Left lobe of liver (tissue), 2 donors: ENCODE results near the gene OR6S1. TPM values are rescaled to one million over a fixed set of nuclear protein-coding genes. Genes with fewer than 3 reads are reported as not detected.
"Not testable (repeated sequence)": the region's sequence is repeated elsewhere in the genome, so short reads cannot be mapped to it uniquely, and the experiment has no call there.

ENCODE experiments used
- ATAC-seq: fragments of 200-7000 bp; cut with Tn5 transposase; one replicate; pipeline ENCODE4 v1.9.1; 2020; ENCODE audit warnings: mild to moderate bottlenecking, moderate library complexity
- DNase-seq: peaks from one replicate; pipeline ENCODE4 v3.0.0-alpha.2; 2020; ENCODE audit warnings: low spot score
- total RNA-seq: library from RNA; stranded (reverse); gene quantifications from one replicate; pipeline ENCODE4 v1.2.1, GENCODE V29; 2021
- donor health status: DM: no; HTN: no; CAD: no; lungs with moderate emphysema.
- donor health status: DM: no; HTN: yes; CAD: no.

The OR6S1 gene
- total RNA-seq, 1 donor from 2014 or later: not detected

GRCh38 chr14:20613094-20614037, 28.1 kb downstream of the OR6S1 start:
- ATAC-seq (peak; percentile 75), DNase-seq (peak; percentile 83)

DNA sequence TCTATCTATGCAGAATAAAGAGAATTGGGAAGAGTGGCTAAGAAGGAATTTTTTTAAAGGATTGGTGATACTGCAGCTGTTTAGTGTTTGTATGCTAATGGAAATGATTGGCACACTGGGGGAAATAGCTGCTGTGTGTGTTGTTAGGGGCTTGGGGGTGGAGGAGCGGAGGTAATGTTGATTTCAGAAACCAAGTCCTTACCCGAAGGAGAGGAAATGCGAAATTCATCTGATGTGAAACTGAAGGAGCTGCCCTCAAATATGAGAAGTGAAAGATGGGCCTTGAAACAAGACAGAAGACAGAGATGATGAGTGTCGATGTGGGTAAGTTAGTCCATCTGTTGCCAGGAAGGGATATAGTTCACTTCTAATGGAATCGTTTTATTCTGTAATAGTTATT, 29.1 kb downstream of the OR6S1 start:
- DNase-seq (no peak), ATAC-seq (no peak)

DNA sequence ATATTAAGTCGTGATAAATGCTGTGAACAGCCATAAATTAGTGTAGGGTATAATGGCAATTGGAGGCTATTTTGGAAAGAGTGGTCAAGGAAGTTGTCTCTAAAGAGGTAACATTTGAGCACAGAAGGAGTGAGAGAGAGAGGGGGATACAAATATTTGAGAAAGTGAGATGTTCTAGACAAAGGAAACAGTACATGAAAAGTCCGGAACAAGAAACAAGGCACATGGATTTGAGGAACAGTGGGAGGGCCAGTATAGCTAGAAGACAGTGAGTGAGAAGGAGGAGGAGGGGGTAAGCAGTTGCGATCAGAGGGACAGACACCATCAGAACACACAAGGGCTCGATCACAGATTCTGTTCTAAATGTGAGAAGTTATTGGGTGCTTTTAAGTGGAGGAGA, 30.2 kb downstream of the OR6S1 start:
- ATAC-seq (no peak), DNase-seq (no peak)

GRCh38 chr14:20610002-20610765, 31.3 kb downstream of the OR6S1 start:
- peak; percentile 88 for DNase-seq
- peak; percentile 57 for ATAC-seq

GRCh38 chr14:20609215-20610001, 32.1 kb downstream of the OR6S1 start:
- ATAC-seq: peak; percentile 68
- DNase-seq: peak; percentile 73

DNA sequence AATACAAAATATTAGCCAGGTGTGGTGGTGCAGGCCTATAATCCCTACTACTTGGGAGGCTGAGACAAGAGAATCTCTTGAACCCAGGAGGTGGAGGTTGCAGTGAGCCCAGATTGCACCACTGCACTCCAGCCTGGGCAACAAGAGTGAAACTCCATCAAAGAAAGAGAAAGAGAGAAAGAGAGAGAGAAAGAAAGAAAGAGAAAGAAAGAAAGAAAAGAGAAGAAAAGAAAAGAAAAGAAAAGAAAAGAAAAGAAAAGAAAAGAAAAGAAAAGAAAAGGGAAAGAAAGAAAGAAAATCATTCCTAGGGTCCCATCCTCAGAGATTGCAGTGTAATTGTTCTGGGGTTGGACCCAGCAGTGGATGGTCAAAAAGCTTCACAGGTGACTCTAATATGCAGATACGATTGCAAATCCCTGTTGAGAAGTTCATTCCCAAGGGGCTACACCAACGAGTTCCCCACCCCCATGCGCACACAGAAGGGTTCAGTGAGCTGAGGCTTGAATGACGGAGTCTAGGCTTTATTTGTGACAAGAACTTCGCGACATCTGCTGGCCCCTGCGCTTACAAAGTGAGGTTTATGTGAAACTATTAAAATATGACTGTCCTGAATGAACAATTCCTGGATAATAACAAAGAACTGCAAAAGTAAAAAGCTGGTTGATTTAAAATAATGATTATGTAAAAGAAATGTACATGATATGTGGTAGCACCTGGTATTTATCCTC, 32.9 kb downstream of the OR6S1 start:
- DNase-seq: no peak
- no peak for ATAC-seq

DNA sequence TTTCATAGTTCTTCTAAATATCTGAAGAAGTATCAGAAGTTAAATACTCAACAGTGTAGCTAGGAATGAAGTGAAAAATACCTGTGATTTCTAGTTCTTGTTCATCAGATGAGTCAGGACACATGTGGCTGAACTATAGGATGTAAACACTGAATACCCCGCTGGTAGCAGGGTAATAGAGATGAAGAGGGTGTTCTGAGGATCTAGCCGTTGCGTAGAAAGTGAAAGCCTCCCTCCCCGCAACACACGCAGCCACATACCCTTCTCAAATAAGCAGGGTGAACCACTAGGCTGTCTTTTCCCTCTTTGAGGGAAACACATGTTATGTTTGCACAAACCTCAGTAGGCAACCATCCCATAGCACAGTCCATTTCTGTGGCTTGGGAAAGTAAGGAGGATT, 33.9 kb downstream of the OR6S1 start:
- DNase-seq: no peak

DNA sequence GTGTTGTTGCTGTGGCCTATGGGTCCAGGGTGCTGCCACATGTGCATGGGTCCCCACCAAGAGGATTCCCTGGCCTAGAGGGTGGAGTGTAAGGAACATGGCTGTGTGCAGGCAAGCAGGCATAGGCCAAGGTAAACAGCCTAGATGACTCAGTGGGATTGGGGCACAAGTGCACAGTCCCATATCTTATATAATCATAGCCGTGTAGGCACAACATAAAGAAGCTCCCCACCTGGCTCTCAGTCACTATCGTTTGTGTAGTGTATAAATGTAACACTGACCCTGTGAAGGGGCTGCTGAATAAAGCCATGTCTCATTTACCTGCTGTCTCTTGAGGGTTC, 34.6 kb downstream of the OR6S1 start:
- no peak for ATAC-seq
- no peak for DNase-seq

More for the DNA sequence above, 33.9 kb downstream of the OR6S1 start:
- no peak for ATAC-seq

DNA sequence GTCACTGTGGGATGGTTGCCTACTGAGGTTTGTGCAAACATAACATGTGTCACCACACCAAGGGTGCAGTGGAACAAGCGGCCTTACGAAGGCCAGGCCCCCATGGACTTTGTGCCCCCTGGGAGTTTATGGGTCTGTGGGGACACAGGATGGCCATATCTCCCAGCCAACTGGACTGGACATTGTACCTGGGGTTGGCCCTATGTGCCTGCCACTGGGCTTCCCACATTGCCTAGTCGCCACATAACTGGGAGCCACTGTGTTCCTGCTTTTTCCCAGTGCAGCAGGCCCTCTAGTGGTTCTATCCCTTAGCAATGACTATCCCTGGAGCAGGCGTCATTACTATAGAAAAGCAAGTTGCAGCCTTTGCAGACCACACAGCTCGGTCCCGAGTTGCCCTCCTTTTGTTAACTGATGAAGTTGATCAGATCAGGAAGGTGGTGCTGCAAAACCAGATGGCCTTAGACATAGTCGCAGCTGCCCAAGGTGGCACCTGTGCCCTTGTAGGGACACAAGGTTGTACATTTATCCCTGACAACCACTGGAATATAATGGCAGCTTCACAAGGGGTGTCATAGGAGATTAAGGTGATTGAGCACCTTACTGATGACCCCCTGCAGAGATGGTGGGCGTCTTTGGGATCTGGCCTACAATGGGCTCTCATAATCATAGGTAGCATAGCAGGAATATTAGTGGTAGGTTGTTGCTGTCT, 35.1 kb downstream of the OR6S1 start:
- DNase-seq (peak; percentile 95), ATAC-seq (peak; percentile 84)

DNA sequence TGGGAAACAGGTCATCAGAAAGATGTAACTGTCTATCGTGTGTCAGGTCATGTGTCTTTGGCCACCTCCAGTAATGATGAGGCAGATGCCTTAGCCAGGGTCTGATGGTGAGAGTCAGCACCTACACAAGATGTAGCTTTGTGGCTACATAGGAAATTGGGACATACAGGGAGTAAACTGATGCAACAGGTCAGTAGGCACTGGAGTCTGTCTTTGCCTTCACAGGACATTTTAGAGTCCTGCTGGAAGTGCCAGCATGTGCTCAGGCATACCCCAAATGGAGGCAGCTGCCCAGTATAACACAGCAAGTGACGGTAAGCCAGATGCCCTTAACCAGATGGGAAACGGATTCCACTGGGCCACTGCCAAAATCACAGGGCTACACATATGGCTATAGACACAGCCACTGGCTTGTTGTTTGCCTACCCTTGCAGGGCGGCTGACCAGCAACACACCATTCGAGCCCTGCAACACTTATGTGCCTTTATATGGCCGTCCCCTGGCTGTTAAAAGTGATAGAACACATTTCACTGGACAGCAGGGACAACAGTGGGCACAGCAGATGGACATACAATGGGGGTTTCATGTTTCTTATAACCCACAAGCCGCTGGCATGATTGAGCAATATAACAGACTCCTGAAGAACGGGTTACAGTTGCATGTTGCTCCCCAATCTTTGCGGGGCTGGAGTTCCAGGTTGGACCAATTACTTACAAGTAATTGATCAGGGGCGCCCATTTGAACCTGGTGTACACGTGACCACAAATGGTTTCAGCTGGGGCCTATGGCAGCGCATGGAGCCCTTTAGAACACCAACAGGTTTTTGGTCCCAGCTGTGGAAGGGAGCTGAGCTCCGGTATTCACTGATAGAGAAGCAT, 37.4 kb downstream of the OR6S1 start:
- DNase-seq (no peak), ATAC-seq (no peak)

- peak; percentile 82 for DNase-seq
Observed at GRCh38 chr14:20602583-20602982, 38.9 kb downstream of the OR6S1 start.

DNA sequence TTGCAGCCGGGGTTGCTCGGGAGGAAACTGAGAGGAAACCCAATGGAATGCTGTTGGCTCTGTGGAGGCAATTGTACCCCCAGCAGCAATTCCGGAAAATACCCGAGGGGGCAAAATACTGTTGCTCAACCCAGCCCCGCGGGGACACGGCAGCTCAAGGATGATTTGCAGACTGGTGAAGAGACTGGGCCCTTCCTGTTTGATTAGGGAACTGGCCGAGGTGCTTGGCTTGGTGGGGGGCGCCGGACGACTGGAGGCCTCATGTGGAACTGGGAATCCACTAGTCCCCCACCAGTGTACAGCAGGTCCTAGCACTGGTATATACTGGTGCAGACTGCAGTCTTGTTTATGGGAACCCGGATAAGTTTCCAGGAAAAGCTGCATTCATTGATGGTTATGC, 40.0 kb downstream of the OR6S1 start:
- ATAC-seq: no peak
- DNase-seq: no peak

More at GRCh38 chr14:20602583-20602982, 38.9 kb downstream of the OR6S1 start:
- ATAC-seq: peak; percentile 56

- DNase-seq (no peak), ATAC-seq (no peak)
Observed at GRCh38 chr14:20597108-20597507, 44.4 kb downstream of the OR6S1 start.

DNA sequence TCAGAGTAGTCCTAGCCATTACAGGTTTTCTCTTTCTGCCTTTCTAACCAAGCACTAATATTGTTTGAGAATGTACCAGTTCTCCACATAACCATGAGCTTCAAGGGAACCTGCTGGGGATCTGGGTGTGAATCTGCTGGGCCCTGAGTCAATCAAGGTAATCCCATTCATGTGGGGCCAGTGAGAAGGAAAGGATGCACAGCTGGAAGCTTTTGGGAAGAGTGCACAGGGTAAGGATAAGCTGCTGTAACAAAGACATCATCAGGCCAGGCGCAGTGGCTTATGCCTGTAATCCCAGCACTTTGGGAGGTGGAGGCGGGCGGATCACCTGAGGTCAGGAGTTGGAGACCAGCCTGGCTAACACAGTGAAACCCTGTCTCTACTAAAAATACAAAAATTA, 45.8 kb downstream of the OR6S1 start:
- DNase-seq, ATAC-seq: not testable (repeated sequence)

DNA sequence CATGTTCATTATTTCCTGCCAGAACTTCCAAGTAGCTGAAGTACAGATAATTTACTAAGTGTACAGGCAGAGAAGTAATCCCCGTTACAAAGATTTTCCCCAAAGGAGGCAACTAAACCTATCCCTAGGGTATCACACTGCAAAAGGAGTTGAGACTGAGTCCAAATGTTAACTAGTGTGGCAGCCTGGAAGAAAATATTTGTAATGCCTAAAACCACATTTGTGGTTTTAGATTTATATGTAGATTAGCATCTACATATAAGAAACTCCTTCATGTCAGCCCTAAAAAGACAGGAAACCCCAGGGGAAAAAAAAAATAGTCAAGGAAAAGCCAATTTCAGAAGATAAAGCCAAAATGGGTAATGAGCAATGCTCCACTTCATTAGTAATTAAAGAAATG, 48.9 kb downstream of the OR6S1 start:
- ATAC-seq: no peak
- DNase-seq: no peak

- no peak for ATAC-seq
- no peak for DNase-seq
Observed at GRCh38 chr14:20591235-20591634, 50.3 kb downstream of the OR6S1 start, which contains the start of gene RNASE12. Gene RNASE12, minus strand, starts transcription at chr14:20591376. Its CDS starts 653 bp downstream, at chr14:20590723.
